GM23248 (cell line): ENCODE results near the gene MYH14.

Source experiments
- EZH2 ChIP-seq: fragments of 200-600 bp; sonication (generic); IDR thresholded peaks from 2 replicates; pipeline ENCODE4 v1.6.1; 2018; ENCODE audit warnings: antibody characterized with exemption, mild to moderate bottlenecking; ENCODE audit not compliant: insufficient read depth, poor library complexity, severe bottlenecking
- EZH2phosphoT487 ChIP-seq: fragments of 200-600 bp; sonication (generic); IDR thresholded peaks from 2 replicates; pipeline ENCODE4 v1.6.1; 2018; ENCODE audit warnings: antibody characterized with exemption, moderate library complexity, mild to moderate bottlenecking, low read depth; ENCODE audit not compliant: insufficient read depth

DNA sequence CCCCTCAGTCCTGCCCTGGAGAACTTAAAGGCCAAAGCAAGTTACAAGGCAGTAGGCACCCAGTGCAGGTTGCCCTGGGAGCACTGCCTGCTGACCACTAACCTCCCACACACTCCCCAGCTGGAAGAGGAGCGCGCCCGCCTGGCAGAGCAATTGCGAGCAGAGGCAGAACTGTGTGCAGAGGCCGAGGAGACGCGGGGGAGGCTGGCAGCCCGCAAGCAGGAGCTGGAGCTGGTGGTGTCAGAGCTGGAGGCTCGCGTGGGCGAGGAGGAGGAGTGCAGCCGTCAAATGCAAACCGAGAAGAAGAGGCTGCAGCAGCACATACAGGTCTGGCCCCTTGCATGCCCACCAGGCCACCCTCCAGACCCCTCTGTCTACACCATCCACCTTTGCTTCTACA, 64.6 kb downstream of the MYH14 start:
- TF ChIP-seq EZH2 (no peak), EZH2phosphoT487 (no peak)
